Esophagus muscularis mucosa (tissue), 4 donors: Measurements from ENCODE around the gene CNPY2. TPM values are rescaled to one million over a fixed set of nuclear protein-coding genes. Genes with fewer than 3 reads are reported as not detected.

Experiments
- DNase-seq: peaks from one replicate; pipeline ENCODE4 v3.0.0-alpha.2; 2017; ENCODE audit errors: extremely low spot score
- H3K27ac ChIP-seq, 4 donors: fragments of 200-600 bp; sonication (generic); replicated peaks in 1 of 4; 1 replicate in 3 of 4; 2 replicates in 1 of 4; pipeline ENCODE4 v1.5.1; 2016 to 2019; ENCODE audit warnings: mild to moderate bottlenecking in 1 of 4
- H3K27me3 ChIP-seq, 4 donors: fragments of 200-600 bp; sonication (generic); one replicate each; pipeline versions ENCODE4 v1.5.1 to v1.6.0; 2016 to 2019
- H3K36me3 ChIP-seq, 4 donors: fragments of 200-600 bp; sonication (generic); one replicate each; pipeline ENCODE4 v1.5.1; 2016 to 2019
- H3K4me1 ChIP-seq, 4 donors: fragments of 200-600 bp; sonication (generic); one replicate each; pipeline ENCODE4 v1.5.1; 2016 to 2019
- H3K4me3 ChIP-seq, 4 donors: fragments of 200-600 bp; sonication (generic); 1 replicate in 2 of 4; 2 replicates in 2 of 4; pipeline ENCODE4 v1.5.1; 2016 to 2019; ENCODE audit warnings: mild to moderate bottlenecking in 4 of 4, moderate library complexity in 1 of 4
- H3K9me3 ChIP-seq, 4 donors: fragments of 200-600 bp; sonication (generic); 1 replicate in 3 of 4; 2 replicates in 1 of 4; pipeline ENCODE4 v1.5.1; 2016 to 2019
- EP300 ChIP-seq: sonication (generic); formaldehyde crosslinking; IDR thresholded peaks from one replicate; pipeline ENCODE4 v1.6.1; 2017; ENCODE audit warnings: antibody characterized with exemption
- POLR2A ChIP-seq: fragments of 450-650 bp; IDR thresholded peaks from one replicate; pipeline ENCODE4 v1.6.1; 2017; ENCODE audit warnings: antibody characterized with exemption, moderate library complexity, mild to moderate bottlenecking, low read depth
- POLR2AphosphoS5 ChIP-seq, 2 donors: sonication (generic); formaldehyde crosslinking; IDR thresholded peaks; one replicate each; pipeline ENCODE4 v1.6.1; 2017; ENCODE audit warnings: antibody characterized with exemption in 2 of 2
- WGBS: methylation state at CpG from one replicate; pipeline ENCODE4 v1.1.5; 2018; 5-methylcytosine and 5-hydroxymethylcytosine counted together
- intact Hi-C: fragments of 100-400 bp; cut with DNase I; formaldehyde crosslinking; loops from one replicate; pipeline ENCODE4 v1.15.1; 2023
- total RNA-seq, 4 donors: library from RNA; depleted of rRNA; stranded (reverse); fragments of >200 nt; gene quantifications; one replicate each; pipeline versions ENCODE4 v1.1.0 to v1.2.1, GENCODE V29; 2016
- TF ChIP-seq, protein P1 (sequence below), 3 experiments: fragments of 200-600 bp in 2 of 3; fragments of 450-650 bp in 1 of 3; sonication (generic) in 2 of 3; IDR thresholded peaks; one replicate each; pipeline ENCODE4 v1.5.1; 2017 to 2019; ENCODE audit warnings: antibody characterized with exemption in 3 of 3, mild to moderate bottlenecking in 2 of 3, moderate library complexity in 1 of 3

CNPY2 gene
- total RNA-seq, 4 donors from 2014 or later = 48.8 to 61.5 (median 50.3) TPM

DNA sequence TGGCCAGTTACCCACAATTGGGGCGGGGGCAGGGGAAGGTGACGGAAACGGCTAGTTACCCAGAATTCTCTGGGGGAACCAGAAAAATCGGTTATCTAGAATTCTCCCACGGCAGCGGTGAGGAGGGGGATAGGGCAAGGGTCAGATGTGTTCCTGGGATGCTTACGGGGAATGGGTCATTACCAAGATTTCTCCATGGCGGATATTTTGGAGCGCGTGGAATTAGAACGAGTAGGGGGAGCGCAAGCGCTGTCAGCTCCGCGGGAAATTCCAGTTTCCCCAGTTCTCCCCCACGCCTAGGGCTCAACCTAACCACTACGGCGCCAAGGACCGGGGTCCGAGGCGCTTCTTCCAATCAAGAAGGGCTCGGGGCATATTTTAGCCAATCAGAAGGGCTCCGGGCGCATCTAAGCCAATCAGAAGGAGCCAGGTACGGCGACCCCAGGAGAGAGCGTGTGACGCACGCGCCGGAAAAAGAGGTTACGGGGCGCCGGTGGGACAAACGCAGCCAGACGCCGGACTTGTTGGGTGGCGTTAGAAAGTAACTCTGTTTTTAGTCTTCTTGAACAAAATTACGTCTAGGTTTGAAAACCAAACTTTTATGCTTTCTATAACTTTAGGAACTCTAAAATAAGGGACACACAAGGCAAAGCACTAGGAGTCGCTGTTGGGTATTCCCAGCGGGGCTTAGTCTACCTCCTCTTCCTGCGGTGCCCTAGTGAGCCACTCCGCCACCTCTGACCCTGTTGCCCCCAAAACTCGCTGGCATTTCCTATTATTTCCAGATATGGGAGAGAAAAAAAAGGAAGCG is 18.1 kb upstream of the CNPY2 start, which contains the start of gene PAN2:
TSS of gene PAN2 (minus strand) at position 322 of the 811 bp plus-strand sequence. CDS start 906 bp downstream, outside the sequence.
- Histone ChIP-seq H3K27me3 (no peaks in the 10 kb centered on the region), H3K27ac (peak within 1 kb of the TSS; percentile 91 to 98 (median 96)), H3K4me1 (peaks cover 11 to 20% (median 18%) of the 10 kb centered on the region in 4 donors), H3K36me3 (peaks cover 0 to 14% (median 0%) of the 10 kb centered on the region in 4 donors), H3K4me3 (peak within 1 kb of the TSS; percentile 69 to 73 (median 70)), H3K9me3 (no peaks in the 10 kb centered on the region)
- TF ChIP-seq POLR2AphosphoS5 (IDR thresholded peaks at IDR 0.05) = peak; percentile 91 to 95
- no peak for TF ChIP-seq EP300
- TF ChIP-seq, protein P1, sequence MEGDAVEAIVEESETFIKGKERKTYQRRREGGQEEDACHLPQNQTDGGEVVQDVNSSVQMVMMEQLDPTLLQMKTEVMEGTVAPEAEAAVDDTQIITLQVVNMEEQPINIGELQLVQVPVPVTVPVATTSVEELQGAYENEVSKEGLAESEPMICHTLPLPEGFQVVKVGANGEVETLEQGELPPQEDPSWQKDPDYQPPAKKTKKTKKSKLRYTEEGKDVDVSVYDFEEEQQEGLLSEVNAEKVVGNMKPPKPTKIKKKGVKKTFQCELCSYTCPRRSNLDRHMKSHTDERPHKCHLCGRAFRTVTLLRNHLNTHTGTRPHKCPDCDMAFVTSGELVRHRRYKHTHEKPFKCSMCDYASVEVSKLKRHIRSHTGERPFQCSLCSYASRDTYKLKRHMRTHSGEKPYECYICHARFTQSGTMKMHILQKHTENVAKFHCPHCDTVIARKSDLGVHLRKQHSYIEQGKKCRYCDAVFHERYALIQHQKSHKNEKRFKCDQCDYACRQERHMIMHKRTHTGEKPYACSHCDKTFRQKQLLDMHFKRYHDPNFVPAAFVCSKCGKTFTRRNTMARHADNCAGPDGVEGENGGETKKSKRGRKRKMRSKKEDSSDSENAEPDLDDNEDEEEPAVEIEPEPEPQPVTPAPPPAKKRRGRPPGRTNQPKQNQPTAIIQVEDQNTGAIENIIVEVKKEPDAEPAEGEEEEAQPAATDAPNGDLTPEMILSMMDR (IDR thresholded peaks at IDR 0.05) = peak; percentile 45 to 64 (median 59)
- TF ChIP-seq POLR2A = peak; percentile 31
- DNase-seq = peak; percentile 99
- intact Hi-C loops = no loop called here
- WGBS = under 1% methylated on average over 41 of the region's 45 CpGs

GRCh38 chr12:56333197-56333678 is 17.4 kb upstream of the CNPY2 start:
- peaks cover 11 to 20% (median 18%) of the 10 kb centered on the region in 4 donors for H3K4me1 ChIP-seq
- H3K9me3 ChIP-seq = no peaks in the 10 kb centered on the region
- no peaks in the 10 kb centered on the region for H3K27me3 ChIP-seq
- TF ChIP-seq POLR2A = no peak
- no peak for TF ChIP-seq POLR2AphosphoS5 (IDR thresholded peaks at IDR 0.05)
- TF ChIP-seq, protein P1 (IDR thresholded peaks at IDR 0.05) = no peak
- no peak for TF ChIP-seq EP300
- peaks cover 0 to 18% (median 2%) of the 10 kb centered on the region in 4 donors for H3K36me3 ChIP-seq
- peak overlapping the region; percentile 69 to 73 (median 70) for H3K4me3 ChIP-seq
- no peak for DNase-seq
- intact Hi-C loops = no loop called here
- WGBS = 22% methylated on average over 8 of the region's 8 CpGs
- H3K27ac ChIP-seq = peak overlapping the region; percentile 91 to 98 (median 96)

- TF ChIP-seq POLR2A (no peak), EP300 (no peak), POLR2AphosphoS5 (IDR thresholded peaks at IDR 0.05) (no peak)
- TF ChIP-seq, protein P1 (IDR thresholded peaks at IDR 0.05) = no peak
- intact Hi-C loops = no loop called here
- no peak for DNase-seq
- Histone ChIP-seq H3K36me3 (peaks cover 0 to 24% (median 7%) of the 10 kb centered on the region in 4 donors), H3K27me3 (no peaks in the 10 kb centered on the region), H3K4me1 (peaks cover 11 to 20% (median 18%) of the 10 kb centered on the region in 4 donors), H3K4me3 (peak overlapping the region; percentile 69 to 73 (median 70)), H3K27ac (peak overlapping the region; percentile 91 to 98 (median 96)), H3K9me3 (no peaks in the 10 kb centered on the region)
- 98% methylated on average over 11 of the region's 11 CpGs for WGBS
These were observed 16.9 kb upstream of the CNPY2 start for GRCh38 chr12:56332512-56333196.

DNA sequence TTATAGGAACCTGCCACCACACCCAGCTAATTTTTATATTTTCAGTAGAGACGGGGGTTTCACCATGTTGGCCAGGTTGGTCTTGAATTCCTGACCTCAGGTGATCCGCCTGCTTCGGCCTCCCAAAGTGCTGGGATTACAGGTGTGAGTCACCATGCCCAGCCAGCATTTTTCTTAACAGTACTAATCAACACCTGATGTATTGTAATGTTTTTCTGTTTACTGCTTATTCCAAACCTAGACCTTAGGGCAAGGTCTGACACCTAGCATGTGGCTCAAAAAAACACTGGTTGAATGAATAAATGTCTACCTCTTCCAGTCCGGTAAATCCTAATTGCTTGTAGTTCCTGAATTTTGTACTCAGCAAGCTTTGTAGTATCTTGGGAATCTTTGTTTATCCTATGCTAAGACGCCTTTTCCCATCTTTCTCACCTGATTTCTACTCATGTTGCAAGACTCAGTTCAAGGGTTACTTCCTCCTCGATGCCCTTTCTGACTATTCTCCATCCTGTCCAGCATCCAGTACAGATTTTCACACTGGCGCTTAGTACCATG is 15.2 kb upstream of the CNPY2 start:
- no peaks in the 10 kb centered on the region for H3K9me3 ChIP-seq
- intact Hi-C loops = no loop called here
- H3K4me3 ChIP-seq = no peak overlapping the region
- H3K27ac ChIP-seq = no peak overlapping the region
- peaks cover 14 to 41% (median 24%) of the 10 kb centered on the region in 4 donors for H3K36me3 ChIP-seq
- no peak for DNase-seq
- WGBS = 92% methylated on average over 7 of the region's 7 CpGs
- TF ChIP-seq POLR2AphosphoS5 (IDR thresholded peaks at IDR 0.05) (no peak), POLR2A (no peak), EP300 (no peak)
- TF ChIP-seq, protein P1 (IDR thresholded peaks at IDR 0.05) = no peak
- peaks cover 11 to 20% (median 18%) of the 10 kb centered on the region in 4 donors for H3K4me1 ChIP-seq
- H3K27me3 ChIP-seq = no peaks in the 10 kb centered on the region
